Neutrophil (primary cell): ENCODE data around the gene BEX3.

ENCODE experiments used
- H3K27ac ChIP-seq: fragments of 200-600 bp; sonication (generic); 2 replicates; pipeline ENCODE4 v1.5.1; 2016; ENCODE audit warnings: mild to moderate bottlenecking, moderate library complexity
- H3K27me3 ChIP-seq: fragments of 200-600 bp; sonication (generic); 2 replicates; pipeline ENCODE4 v1.6.0; 2016; ENCODE audit warnings: mild to moderate bottlenecking
- H3K36me3 ChIP-seq: fragments of 200-600 bp; sonication (generic); 2 replicates; pipeline ENCODE4 v1.5.1; 2017
- H3K4me1 ChIP-seq, 2 experiments: fragments of 200-600 bp in 1 of 2; sonication (generic) in 1 of 2; 1 replicate in 1 of 2; 2 replicates in 1 of 2; pipeline versions ENCODE4 v1.5.1 to v1.6.1; 2013 to 2016; ENCODE audit warnings: low read depth in 1 of 2, low read length in 1 of 2, mild to moderate bottlenecking in 1 of 2, moderate library complexity in 1 of 2; ENCODE audit not compliant: control insufficient read depth in 1 of 2, insufficient read depth in 1 of 2
- H3K4me3 ChIP-seq, 2 experiments: fragments of 200-600 bp in 1 of 2; sonication (generic) in 1 of 2; 1 replicate in 1 of 2; 2 replicates in 1 of 2; pipeline ENCODE4 v1.5.1; 2013 to 2016; ENCODE audit warnings: low read depth in 1 of 2, low read length in 1 of 2, mild to moderate bottlenecking in 1 of 2, moderate library complexity in 1 of 2
- H3K9me3 ChIP-seq: fragments of 200-600 bp; sonication (generic); 2 replicates; pipeline ENCODE4 v1.5.1; 2016
- CTCF ChIP-seq: fragments of 200-600 bp; sonication (generic); IDR thresholded peaks from 2 replicates; pipeline ENCODE4 v1.5.1; 2016; ENCODE audit warnings: antibody characterized with exemption

The BEX3 gene

GRCh38 chrX:103415068-103415467 is 38.7 kb downstream of the BEX3 start:
- no peak for TF ChIP-seq CTCF
- Histone ChIP-seq H3K4me3 (no peak overlapping the region), H3K9me3 (no peaks in the 10 kb centered on the region)

GRCh38 chrX:103415528-103415927 is 39.2 kb downstream of the BEX3 start:
- no peaks in the 10 kb centered on the region for H3K36me3 ChIP-seq
- H3K27me3 ChIP-seq: no peaks in the 10 kb centered on the region
- H3K4me1 ChIP-seq: no peaks in the 10 kb centered on the region
- H3K27ac ChIP-seq: no peak overlapping the region
- TF ChIP-seq CTCF: no peak
- H3K9me3 ChIP-seq: no peaks in the 10 kb centered on the region
- H3K4me3 ChIP-seq: no peak overlapping the region

More at GRCh38 chrX:103415068-103415467, 38.7 kb downstream of the BEX3 start:
- Histone ChIP-seq H3K27me3 (no peaks in the 10 kb centered on the region), H3K36me3 (no peaks in the 10 kb centered on the region), H3K27ac (no peak overlapping the region), H3K4me1 (no peaks in the 10 kb centered on the region)

- H3K4me1 ChIP-seq: no peaks in the 10 kb centered on the region
- TF ChIP-seq CTCF: no peak
- H3K27me3 ChIP-seq: no peaks in the 10 kb centered on the region
- no peaks in the 10 kb centered on the region for H3K36me3 ChIP-seq
- no peak overlapping the region for H3K27ac ChIP-seq
- no peaks in the 10 kb centered on the region for H3K9me3 ChIP-seq
- no peak overlapping the region for H3K4me3 ChIP-seq
Measured at GRCh38 chrX:103417370-103417769, 41.0 kb downstream of the BEX3 start.

GRCh38 chrX:103417933-103418332 is 41.6 kb downstream of the BEX3 start:
- Histone ChIP-seq H3K27me3 (no peaks in the 10 kb centered on the region), H3K4me1 (no peaks in the 10 kb centered on the region), H3K9me3 (no peaks in the 10 kb centered on the region), H3K27ac (no peak overlapping the region), H3K4me3 (no peak overlapping the region), H3K36me3 (no peaks in the 10 kb centered on the region)
- TF ChIP-seq CTCF: no peak

- TF ChIP-seq CTCF: no peak
- no peaks in the 10 kb centered on the region for H3K9me3 ChIP-seq
Measured at GRCh38 chrX:103418811-103419340, 42.5 kb downstream of the BEX3 start.

More at GRCh38 chrX:103418811-103419340, 42.5 kb downstream of the BEX3 start:
- no peaks in the 10 kb centered on the region for H3K27me3 ChIP-seq
- no peak overlapping the region for H3K27ac ChIP-seq
- H3K4me1 ChIP-seq: no peaks in the 10 kb centered on the region
- no peak overlapping the region for H3K4me3 ChIP-seq
- H3K36me3 ChIP-seq: no peaks in the 10 kb centered on the region
